SHP77 treated with DMSO at 0.1 percent for 48 hours (cell line): Measurements from ENCODE around the gene PSKH1.
"Not testable (repeated sequence)": the region's sequence is repeated elsewhere in the genome, so short reads cannot be mapped to it uniquely, and the experiment has no call there.

Experiments
- DNase-seq: peaks from one replicate; lab custom pipeline; 2025; lab: John Stamatoyannopoulos, UW

PSKH1 gene

GRCh38 chr16:67886387-67886786, 6.7 kb upstream of the PSKH1 start:
- no peak for DNase-seq

DNA sequence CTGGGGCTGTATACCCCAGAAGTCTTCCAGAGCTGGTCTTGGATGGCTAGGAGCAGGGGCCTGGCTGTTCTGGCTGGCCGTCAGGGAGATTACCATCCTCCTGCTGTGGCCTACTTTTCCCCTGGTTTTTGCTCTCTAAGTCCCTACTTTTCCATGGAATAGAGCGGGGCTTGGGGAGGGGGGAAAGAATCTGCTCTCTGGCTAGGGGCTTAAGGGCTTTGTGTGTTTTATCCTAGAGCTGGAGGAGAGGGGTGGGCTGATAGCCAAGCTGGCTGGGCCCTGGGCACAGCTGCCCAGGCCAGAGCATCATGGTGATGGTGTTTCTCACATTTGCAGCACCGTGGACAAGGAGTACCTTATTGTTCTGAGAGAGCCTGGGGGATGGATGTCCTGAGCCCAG, 4.7 kb upstream of the PSKH1 start:
- DNase-seq: no peak

DNA sequence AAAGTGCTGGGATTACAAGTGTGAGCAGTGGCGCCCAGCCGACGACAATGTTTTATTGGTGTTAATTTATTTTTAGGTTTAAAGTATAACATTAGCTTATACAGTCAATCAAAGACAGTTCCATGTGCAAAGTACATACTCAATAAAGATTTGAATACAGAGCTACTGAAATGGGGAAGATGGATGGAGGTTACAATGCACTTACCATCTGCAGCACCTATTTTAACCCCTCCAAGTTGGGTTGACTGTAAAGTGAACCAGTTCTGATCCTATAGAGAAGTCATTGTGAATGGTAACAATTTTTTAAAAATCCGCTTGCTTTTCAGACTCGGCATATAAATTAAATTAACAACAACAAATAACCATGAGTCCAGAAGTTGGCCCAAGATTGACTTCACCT, 679 bp upstream of the PSKH1 start:
- no peak for DNase-seq

DNA sequence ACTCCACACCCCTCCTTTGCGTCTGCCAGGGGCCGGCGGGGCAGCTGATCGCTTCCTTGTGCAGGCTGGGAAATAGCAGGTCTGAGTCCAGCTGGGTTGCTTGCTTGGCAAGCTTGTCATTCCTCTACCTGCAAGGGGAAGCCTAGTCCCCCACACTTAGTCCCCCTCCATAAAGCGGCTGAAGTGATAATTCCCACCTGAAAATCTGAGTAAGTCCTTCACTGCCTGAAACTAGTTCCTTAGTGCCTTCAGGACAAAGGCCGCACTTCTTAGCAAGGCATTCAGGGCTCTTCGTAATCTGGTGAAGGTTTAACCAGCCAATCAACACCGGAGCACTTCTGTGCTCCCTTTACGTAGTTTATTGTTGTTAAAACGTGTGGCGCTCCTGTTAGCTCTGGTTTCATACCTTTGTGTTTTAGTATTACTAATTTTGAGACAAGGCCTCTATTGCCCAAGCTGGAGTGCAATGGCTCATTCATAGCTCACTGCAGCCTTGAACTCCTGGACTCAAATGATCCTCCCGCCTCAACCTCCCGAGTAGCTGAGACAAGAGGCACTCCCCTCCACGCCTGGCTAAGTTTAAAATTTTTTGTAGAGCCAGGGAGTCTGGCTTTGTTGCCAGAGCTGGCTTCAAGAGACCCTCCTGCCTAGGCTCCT, 817 bp downstream of the PSKH1 start:
- DNase-seq: no peak

DNA sequence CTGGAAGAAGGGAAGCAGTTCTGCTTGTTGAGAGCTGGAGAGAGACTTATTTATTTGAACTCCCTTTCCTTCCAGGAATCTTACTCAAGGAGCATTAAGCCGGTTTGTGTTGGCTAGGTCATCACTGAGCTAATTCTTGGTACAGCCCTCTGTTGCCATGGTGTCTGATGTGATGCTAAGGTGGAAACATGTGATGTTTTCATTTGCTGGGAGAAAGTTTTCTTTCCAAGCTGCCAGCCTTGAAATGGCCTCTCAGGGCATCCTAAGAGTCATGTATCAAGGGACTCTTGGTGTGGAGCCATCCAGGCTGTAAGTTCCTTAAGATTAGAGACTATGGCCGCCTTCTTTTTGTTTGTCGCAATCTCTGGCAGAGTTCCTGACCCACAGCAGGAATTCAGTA, 4.2 kb downstream of the PSKH1 start:
- DNase-seq: no peak

DNA sequence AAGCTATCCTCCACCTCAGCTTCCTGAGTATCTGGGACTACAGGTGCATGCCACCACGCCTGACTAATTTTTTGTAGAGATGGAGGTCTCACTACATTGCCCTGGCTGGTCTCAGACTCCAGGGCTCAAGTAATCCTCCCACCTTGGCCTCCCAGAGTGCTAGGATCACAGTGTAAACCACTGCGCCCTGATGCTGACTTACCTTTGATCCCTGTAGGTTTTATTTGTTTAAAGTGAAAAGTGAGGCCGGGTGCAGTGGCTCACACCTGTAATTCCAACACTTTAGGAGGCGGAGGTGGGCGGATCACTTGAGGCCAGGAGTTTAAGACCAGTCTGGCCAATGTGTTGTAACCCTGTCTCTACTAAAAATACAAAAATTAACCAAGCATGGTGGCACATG, 8.7 kb downstream of the PSKH1 start:
- DNase-seq: no peak

GRCh38 chr16:67902831-67903230, 9.8 kb downstream of the PSKH1 start:
- DNase-seq: no peak

- DNase-seq: no peak
Measured at GRCh38 chr16:67907397-67908180, 14.5 kb downstream of the PSKH1 start.

DNA sequence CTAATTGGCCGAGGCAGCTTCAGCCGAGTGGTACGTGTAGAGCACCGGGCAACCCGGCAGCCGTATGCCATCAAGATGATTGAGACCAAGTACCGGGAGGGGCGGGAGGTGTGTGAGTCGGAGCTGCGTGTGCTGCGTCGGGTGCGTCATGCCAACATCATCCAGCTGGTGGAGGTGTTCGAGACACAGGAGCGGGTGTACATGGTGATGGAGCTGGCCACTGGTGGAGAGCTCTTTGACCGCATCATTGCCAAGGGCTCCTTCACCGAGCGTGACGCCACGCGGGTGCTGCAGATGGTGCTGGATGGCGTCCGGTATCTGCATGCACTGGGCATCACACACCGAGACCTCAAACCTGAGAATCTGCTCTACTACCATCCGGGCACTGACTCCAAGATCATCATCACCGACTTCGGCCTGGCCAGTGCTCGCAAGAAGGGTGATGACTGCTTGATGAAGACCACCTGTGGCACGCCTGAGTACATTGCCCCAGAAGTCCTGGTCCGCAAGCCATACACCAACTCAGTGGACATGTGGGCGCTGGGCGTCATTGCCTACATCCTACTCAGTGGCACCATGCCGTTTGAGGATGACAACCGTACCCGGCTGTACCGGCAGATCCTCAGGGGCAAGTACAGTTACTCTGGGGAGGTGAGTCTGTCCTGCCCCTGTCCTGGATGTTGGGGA, 16.1 kb downstream of the PSKH1 start:
- DNase-seq: no peak

- no peak for DNase-seq
Measured at GRCh38 chr16:67910158-67910557, 17.1 kb downstream of the PSKH1 start.

DNA sequence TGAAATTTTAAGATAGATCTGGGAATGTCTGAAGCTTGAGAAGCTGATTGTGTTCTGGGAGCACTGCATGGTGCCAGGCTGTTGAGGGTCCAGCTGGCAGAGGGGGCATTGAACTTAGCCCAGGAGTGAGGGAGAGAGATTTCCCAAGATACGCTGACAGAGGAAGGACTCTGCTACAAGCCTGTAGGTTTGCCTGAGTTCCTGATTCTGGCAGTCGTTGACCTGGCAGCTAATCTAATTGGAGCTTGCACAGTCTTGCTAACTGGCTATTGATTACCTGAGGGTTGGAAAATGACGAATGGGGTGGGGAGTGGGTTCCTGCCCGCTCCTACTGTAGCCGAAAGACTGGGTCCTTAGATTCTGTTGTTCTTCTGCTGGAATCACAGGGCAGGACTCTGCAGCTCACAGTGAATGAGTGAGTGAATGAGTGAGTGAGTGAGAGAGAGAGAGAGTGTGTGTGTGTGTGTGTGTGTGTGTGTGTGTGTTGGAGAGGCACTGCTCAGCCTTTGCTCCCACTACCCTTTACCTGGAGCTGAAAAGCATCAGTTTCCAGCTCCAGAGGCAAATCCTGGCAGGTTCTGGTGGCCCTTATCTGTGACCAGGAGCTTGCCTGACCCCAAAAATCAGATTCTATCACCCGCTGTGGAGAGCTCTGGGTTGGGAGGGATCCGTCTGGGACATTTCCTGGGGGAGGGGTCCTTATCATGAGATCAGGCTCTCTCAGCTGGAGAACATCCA, 21.9 kb downstream of the PSKH1 start:
- no peak for DNase-seq

DNA sequence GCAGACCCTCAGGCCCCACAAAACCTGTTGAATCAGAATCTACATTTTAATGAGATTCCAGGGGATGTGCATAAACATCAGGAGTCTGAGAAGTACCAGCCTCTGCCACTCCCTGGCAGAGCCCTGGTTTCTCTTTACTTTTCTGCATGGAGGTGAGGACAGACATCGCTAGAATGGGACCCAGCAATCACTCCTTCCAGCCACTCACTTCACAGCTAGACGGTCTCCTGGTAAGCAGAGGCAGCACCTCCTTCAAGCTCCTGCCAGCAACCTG, 22.4 kb downstream of the PSKH1 start:
- not testable (repeated sequence) for DNase-seq

- no peak for DNase-seq
Measured at GRCh38 chr16:67915831-67916723, 23.0 kb downstream of the PSKH1 start.

DNA sequence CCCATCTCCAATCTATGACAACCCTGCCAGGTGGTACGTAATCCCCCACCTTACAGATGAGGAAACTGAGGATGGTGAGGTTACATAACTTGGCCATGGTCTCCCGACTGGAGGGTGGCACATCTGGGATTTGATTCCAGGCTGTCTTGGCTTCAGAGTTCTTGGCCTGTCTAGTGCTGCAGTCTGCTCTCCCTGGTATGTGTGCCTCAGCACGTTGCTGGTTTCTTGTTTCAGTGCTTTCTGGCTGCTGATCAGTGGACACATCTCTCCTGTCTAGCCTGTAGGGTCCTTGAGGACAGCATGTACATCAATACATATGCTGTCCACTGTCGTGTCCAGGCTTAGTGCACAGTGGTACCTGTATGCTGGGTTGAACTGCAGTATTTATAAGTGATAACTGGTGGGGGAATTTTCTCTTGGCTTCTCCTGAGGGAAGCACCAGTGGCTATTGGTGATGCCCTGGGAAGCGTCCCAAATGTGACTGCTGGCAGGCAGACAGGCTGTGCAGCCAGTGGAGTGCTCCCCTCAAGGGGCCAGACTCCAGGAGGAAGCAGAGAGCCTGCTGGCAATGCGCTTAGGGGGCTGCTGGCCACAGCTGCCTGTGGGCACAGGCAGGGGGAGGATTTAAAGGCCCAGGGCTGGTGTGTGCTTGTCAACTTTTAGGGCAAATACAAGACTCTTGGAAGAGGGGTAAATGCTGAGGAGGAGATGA, 24.2 kb downstream of the PSKH1 start:
- no peak for DNase-seq

GRCh38 chr16:67917852-67918236, 24.8 kb downstream of the PSKH1 start:
- DNase-seq: no peak

- no peak for DNase-seq
Measured at GRCh38 chr16:67919622-67920221, 26.7 kb downstream of the PSKH1 start.

DNA sequence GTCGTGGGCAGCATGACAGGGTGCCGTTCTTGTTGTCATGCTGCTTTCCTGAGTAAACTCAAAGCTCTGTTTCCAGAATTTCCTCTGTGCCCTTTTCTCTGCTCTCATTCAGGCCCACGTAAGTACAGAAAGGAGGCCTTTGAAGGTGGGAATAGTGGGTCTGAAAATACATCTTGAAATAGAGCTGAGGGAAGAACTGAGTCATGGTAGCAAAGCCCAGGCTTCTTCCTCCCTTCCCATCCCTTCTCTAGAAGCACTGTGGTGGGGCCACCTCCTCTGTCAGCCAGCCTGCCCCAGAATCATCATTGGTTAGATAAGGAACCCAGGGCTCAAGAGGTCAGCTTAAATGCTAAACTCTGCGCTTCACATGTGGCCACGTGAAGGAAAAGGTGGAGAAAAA, 29.2 kb downstream of the PSKH1 start:
- DNase-seq: no peak

DNA sequence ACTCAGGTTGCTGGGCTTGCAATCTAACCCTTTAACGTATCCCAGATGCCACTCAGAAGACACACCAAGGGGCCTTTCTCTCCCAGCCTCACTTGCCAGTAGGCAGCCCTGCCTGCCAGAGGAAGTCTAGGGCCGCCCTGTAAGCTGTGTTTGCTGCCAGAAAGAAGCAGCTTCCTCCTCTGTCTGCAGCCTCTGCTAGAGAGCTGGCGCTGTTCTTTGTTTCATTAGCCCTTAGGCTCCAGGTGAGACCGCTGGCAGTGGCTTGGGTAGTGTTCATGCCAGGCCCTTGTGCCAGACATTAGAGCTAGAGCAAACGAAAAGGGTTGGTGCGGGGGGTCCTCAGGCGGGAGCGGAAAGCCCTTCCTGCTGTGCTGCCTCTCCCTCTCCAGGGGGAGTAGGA, 29.7 kb downstream of the PSKH1 start:
- DNase-seq: no peak

- DNase-seq: no peak
Measured at GRCh38 chr16:67923414-67924116, 30.5 kb downstream of the PSKH1 start.
